Glutamatergic neuron (in vitro differentiated cells): Measurements from ENCODE around the gene PLA2G2C. TPM values are rescaled to one million over a fixed set of nuclear protein-coding genes. Genes with fewer than 3 reads are reported as not detected.
"Not testable (repeated sequence)": the region's sequence is repeated elsewhere in the genome, so short reads cannot be mapped to it uniquely, and the experiment has no call there.

Source experiments
- DNase-seq: peaks from one replicate; pipeline ENCODE4 v3.0.0; 2022
- H3K27ac Mint-ChIP-seq: one replicate; pipeline ENCODE4 v1.8.0; 2020; ENCODE audit warnings: mild to moderate bottlenecking, mixed read lengths, inconsistent platforms; ENCODE audit not compliant: unreplicated experiment
- H3K27me3 Mint-ChIP-seq: one replicate; pipeline ENCODE4 v1.8.0; 2020; ENCODE audit warnings: mild to moderate bottlenecking, moderate library complexity, mixed read lengths, inconsistent platforms; ENCODE audit not compliant: unreplicated experiment
- H3K36me3 Mint-ChIP-seq: one replicate; pipeline ENCODE4 v1.8.0; 2020; ENCODE audit warnings: mild to moderate bottlenecking, mixed read lengths, inconsistent platforms; ENCODE audit not compliant: unreplicated experiment
- H3K4me1 Mint-ChIP-seq: one replicate; pipeline ENCODE4 v1.8.0; 2020; ENCODE audit warnings: mild to moderate bottlenecking, low read depth, mixed read lengths, inconsistent platforms; ENCODE audit not compliant: unreplicated experiment
- H3K4me3 Mint-ChIP-seq: one replicate; pipeline ENCODE4 v1.8.0; 2020; ENCODE audit warnings: mild to moderate bottlenecking, mixed read lengths, inconsistent platforms; ENCODE audit not compliant: unreplicated experiment
- H3K9me3 Mint-ChIP-seq: one replicate; pipeline ENCODE4 v1.8.0; 2020; ENCODE audit warnings: mild to moderate bottlenecking, moderate library complexity, mixed read lengths, inconsistent platforms; ENCODE audit not compliant: unreplicated experiment
- CTCF ChIP-seq: fragments of 200-600 bp; sonication (generic); IDR thresholded peaks from one replicate; pipeline ENCODE4 v1.5.0; 2021; ENCODE audit not compliant: partially characterized antibody, unreplicated experiment
- total RNA-seq: library from RNA; stranded (reverse); fragmentation: NEBNext Ultra II Directional; extraction: Animal tissue kit (Norgen Biotek cat#: 25700); gene quantifications from one replicate; pipeline ENCODE4 v1.2.1, GENCODE V29; 2021; ENCODE audit not compliant: unreplicated experiment

Gene PLA2G2C
- total RNA-seq, 1 donor from 2014 or later = not detected

GRCh38 chr1:20223106-20223505 lies 36.8 kb upstream of the PLA2G2C start:
- DNase-seq = no peak

GRCh38 chr1:20220036-20220435 lies 33.7 kb upstream of the PLA2G2C start:
- Mint-ChIP-seq H3K4me3 (no peak overlapping the region), H3K9me3 (no peaks in the 10 kb centered on the region), H3K27me3 (no peaks in the 10 kb centered on the region), H3K27ac (no peak overlapping the region), H3K36me3 (no peaks in the 10 kb centered on the region), H3K4me1 (peaks cover 8% of the 10 kb centered on the region)
- no peak for TF ChIP-seq CTCF
- DNase-seq = no peak

More at GRCh38 chr1:20223106-20223505, 36.8 kb upstream of the PLA2G2C start:
- TF ChIP-seq CTCF = no peak
- peaks cover 8% of the 10 kb centered on the region for H3K4me1 Mint-ChIP-seq
- peaks cover 3% of the 10 kb centered on the region for H3K27me3 Mint-ChIP-seq
- no peaks in the 10 kb centered on the region for H3K36me3 Mint-ChIP-seq
- H3K4me3 Mint-ChIP-seq = no peak overlapping the region
- no peak overlapping the region for H3K27ac Mint-ChIP-seq
- peaks cover 1% of the 10 kb centered on the region for H3K9me3 Mint-ChIP-seq

GRCh38 chr1:20219053-20219452 lies 32.7 kb upstream of the PLA2G2C start:
- not testable (repeated sequence) for H3K4me3 Mint-ChIP-seq, H3K36me3 Mint-ChIP-seq, DNase-seq, H3K27me3 Mint-ChIP-seq, H3K9me3 Mint-ChIP-seq, H3K27ac Mint-ChIP-seq
- peaks cover 11% of the 10 kb centered on the region for H3K4me1 Mint-ChIP-seq

- Mint-ChIP-seq H3K27ac (no peak overlapping the region), H3K36me3 (no peaks in the 10 kb centered on the region), H3K4me3 (no peak overlapping the region), H3K9me3 (no peaks in the 10 kb centered on the region), H3K27me3 (peaks cover 4% of the 10 kb centered on the region), H3K4me1 (peaks cover 19% of the 10 kb centered on the region)
- peak; percentile 21 for TF ChIP-seq CTCF
- DNase-seq = no peak
Measured at GRCh38 chr1:20216574-20216973, 30.3 kb upstream of the PLA2G2C start.

GRCh38 chr1:20215716-20216115 lies 29.4 kb upstream of the PLA2G2C start:
- H3K36me3 Mint-ChIP-seq = no peaks in the 10 kb centered on the region
- no peak for TF ChIP-seq CTCF
- H3K9me3 Mint-ChIP-seq = no peaks in the 10 kb centered on the region
- H3K4me3 Mint-ChIP-seq = no peak overlapping the region
- H3K27ac Mint-ChIP-seq = no peak overlapping the region
- peaks cover 19% of the 10 kb centered on the region for H3K4me1 Mint-ChIP-seq
- no peak for DNase-seq
- H3K27me3 Mint-ChIP-seq = peaks cover 4% of the 10 kb centered on the region
